HG03066 (cell line): Measurements from ENCODE around the gene TENM4.

Experiments used
- ATAC-seq: cut with Tn5 transposase; IDR thresholded peaks from one replicate; pipeline ENCODE4 v1.9.1; 2021; ENCODE audit warnings: low read depth; ENCODE audit not compliant: unreplicated experiment

TENM4 gene

DNA sequence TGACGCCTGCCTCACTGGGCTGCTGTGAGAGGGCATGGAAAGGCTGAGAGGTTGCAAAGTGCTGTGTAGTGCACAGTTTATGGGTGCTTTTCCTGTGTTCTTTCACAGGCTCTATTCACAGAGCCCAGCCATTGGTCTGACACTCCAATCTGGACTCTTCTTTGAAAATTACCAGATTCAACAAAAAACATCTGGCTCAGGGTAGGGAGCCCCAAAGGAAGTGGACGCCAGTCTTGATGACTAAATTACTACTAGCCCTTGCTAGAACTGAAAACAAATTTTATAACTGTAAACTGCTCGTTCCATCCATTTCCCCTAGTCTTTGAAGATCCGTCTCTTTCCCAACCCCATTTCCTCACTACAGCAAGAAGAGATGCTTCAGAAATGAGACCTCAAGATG lies 178.6 kb downstream of the TENM4 start:
- no peak for ATAC-seq

DNA sequence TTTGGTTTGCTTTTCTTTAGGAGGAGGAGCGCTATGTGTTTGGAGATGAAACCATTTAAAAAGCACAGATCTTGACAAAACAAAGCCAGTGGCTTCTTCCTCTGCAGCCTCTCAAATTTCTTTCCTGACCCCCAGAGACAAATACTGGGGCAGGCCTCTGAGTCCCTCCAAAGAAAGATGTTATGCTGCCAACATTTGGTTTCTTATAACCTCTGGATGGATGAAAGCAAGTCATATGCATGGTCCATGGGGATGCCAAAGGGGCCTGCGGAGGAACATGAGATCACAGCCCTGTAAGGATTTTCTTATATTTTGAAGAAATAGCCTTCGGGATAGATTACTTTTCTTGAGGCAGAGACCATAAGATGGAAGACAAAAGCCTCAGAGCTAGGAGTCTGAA lies 179.1 kb downstream of the TENM4 start:
- no peak for ATAC-seq

GRCh38 chr11:79259800-79260199 lies 181.0 kb downstream of the TENM4 start:
- no peak for ATAC-seq

- no peak for ATAC-seq
These were observed 182.3 kb downstream of the TENM4 start for GRCh38 chr11:79258576-79258975.

GRCh38 chr11:79255965-79256364 lies 184.9 kb downstream of the TENM4 start:
- no peak for ATAC-seq

- ATAC-seq = no peak
These were observed 187.6 kb downstream of the TENM4 start for GRCh38 chr11:79253280-79253679.

GRCh38 chr11:79249295-79249993 lies 191.4 kb downstream of the TENM4 start:
- ATAC-seq = no peak

DNA sequence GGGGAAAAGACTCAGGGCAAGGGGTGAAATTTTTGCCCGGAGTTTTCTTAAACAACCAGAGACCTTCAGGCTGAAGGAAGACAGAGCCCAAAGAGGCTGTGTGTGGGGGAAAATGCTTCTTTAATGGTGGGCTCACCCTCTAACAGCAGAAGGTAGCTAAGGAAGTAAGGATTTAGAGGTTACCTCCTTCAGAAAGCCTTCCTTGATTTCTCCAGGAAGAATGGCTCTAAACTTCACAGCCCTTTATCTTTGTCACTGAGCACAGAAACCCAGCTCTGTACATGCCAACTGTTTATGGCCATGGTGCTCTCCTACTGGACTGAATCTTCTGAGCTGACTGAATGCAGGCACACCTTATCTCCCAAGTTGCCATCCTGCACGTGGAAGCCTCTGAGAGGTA lies 196.0 kb downstream of the TENM4 start:
- no peak for ATAC-seq

- ATAC-seq = no peak
These were observed 196.5 kb downstream of the TENM4 start for GRCh38 chr11:79244241-79244772.

GRCh38 chr11:79243422-79244210 lies 197.2 kb downstream of the TENM4 start:
- ATAC-seq = no peak

GRCh38 chr11:79242616-79243015 lies 198.2 kb downstream of the TENM4 start:
- no peak for ATAC-seq

DNA sequence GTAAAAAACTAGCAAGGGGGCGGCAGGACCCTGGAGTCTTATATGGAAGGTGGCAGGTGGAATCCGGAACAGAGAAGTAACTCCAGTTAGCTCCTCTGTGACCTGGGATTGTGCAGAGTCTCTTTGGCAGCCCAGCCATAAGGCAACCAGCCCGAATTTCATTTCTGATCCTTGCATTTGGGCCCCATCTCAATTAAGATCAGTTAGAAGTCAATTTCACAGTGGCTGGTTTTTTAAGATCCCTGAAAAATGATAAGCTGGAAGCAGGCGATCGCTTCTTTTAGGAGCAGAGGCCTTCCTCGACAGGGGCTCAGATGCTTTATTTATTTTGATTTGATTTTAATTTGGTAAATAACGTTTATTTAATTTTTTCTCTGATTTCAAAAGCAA lies 199.0 kb downstream of the TENM4 start:
- no peak for ATAC-seq

DNA sequence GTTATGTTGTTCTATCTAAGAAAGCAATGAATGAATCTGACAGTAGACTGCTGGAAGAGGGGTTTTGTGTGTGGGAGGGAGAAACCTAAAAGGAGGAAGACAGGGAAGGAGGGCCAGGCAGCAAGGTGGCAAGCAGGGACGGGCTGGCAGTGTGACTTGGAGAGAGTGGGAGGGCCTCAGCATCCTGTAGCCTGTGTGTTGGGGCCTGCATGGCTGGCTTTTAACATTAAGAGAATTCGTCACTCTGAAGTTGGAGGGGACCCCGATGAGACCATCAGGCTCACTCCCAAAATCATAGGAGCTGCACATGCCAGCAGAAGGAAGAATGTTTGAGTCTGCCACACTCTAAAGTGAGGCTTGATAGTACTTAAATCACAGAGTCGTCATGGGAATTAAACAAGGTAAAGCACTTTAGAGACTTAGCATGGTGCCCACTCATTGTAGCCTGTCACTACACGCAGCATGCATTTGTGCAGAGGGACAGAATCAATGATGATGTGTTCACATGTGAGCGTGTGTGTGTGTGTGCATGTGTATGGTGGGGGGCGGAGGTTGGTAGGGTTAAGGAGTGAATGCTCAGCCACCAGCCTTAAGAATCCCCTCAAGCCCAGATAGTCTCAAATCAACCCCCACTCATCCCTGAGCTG lies 199.5 kb downstream of the TENM4 start:
- ATAC-seq = no peak

DNA sequence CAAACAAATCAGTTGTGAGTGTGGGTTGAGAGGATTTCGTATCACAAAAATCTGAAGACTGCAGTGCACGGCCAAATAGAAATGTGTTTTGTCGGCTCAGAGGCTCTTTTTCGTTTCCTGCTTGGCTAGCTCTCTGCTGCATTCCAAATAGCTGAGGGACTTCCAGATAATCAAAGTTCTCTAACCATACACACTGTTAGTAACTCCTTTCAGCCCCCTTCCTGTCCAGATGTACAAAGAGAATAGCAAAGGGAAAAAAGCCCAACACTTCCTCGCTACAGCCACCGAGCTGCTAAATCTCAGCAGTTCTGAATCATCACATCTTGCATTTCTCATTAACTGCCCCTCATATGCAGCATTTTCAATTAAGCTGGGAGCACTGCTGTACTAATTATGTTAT lies 203.1 kb downstream of the TENM4 start:
- ATAC-seq = no peak

DNA sequence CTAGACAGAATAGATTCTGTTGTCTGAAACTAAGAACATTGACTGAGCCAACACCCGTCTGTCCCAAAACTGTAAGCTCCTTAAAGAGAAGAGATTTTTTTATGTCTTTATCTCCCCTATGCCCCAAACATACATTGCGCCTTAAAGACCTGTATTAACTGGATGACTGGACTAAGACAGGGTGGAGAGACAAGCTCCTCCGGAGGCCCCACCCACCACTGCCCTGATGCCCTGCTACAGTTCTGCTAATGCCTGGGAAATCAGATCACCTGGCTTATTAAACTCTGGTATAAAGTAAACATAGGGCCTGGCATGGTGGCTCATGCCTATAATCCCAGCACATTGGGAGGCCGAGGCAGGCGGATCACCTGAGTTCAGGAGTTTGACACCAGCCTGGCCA lies 203.7 kb downstream of the TENM4 start:
- no peak for ATAC-seq

- no peak for ATAC-seq
These were observed 204.3 kb downstream of the TENM4 start for GRCh38 chr11:79236541-79236971.

GRCh38 chr11:79235696-79236095 lies 205.1 kb downstream of the TENM4 start:
- ATAC-seq = no peak

GRCh38 chr11:79232346-79232745 lies 208.5 kb downstream of the TENM4 start:
- no peak for ATAC-seq

DNA sequence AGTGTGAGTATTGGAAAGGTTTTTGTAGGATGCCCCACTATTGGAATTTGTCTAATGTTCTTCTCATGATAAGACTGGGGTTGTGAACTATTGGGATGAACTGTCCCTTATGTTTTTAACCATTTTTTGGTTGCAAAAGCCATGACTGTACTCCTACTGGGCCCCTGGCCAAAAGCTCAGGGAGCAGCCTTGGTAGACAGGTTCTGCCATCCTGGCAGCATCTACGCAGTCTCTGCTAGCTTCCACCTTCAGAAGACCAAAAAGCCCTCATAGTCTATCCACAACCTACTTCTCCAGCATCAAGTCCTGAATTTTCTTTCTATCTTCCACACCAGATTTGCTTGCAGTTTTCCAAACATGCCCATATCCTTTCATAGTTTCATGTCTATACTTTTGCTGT lies 211.8 kb downstream of the TENM4 start:
- ATAC-seq = no peak

GRCh38 chr11:79227767-79228755 lies 212.8 kb downstream of the TENM4 start:
- ATAC-seq = no peak
